ES-I3 (cell line): Measurements from ENCODE around the gene CPT2.

Source experiments
- H3K36me3 ChIP-seq: 2 replicates; pipeline ENCODE4 v1.6.1; 2013; ENCODE audit warnings: mild to moderate bottlenecking, low read length, control low read depth, moderate library complexity; ENCODE audit not compliant: insufficient read depth
- H3K4me1 ChIP-seq: 2 replicates; pipeline ENCODE4 v1.6.1; 2013; ENCODE audit warnings: mild to moderate bottlenecking, control low read depth, low read length; ENCODE audit not compliant: insufficient read depth
- H3K9ac ChIP-seq: 2 replicates; pipeline ENCODE4 v1.6.1; 2013; ENCODE audit warnings: low read depth, mild to moderate bottlenecking, low read length, moderate library complexity
- H3K9me3 ChIP-seq: 2 replicates; pipeline ENCODE4 v1.6.1; 2013; ENCODE audit warnings: mild to moderate bottlenecking, low read length, moderate library complexity; ENCODE audit not compliant: control insufficient read depth, insufficient read depth

Gene CPT2

DNA sequence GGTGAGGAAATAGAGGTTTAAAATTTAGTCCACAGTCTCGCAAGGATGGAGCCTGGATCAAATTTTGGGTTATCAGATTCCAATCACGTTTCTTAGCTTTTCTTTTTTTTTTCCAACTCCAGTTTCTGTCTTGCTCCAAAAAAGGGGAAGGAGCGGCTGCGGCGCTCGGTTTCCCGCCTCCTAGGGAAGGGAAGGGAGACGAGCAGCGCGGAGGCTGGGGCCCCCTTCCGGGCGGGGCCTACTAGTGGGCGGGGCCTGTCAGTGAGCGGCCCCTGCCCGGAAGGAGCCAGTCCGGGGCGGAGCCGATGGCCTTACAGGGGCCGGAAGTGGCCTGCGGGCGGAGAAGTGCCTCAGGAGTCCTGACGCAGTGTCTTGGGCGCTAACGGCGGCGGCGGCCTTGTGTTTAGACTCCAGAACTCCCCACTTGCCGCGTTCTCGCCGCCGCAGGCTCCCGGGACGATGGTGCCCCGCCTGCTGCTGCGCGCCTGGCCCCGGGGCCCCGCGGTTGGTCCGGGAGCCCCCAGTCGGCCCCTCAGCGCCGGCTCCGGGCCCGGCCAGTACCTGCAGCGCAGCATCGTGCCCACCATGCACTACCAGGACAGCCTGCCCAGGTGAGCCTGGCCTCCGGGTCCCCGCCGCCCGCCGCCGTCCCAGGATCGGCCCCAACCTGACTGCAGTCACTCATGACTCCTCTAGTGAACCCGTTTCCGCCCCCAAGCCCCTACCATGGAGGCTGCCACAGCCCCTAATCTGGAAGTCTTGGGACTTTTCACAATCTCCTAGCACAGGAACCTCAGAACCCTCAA is at the start of gene CPT2:
Gene CPT2 (plus strand): TSS at position 340 of the 806 bp plus-strand sequence. CDS start 120 bp downstream, at position 460.
- Histone ChIP-seq H3K9me3 (no peaks in the 10 kb centered on the region), H3K36me3 (0 out of 2 replicates have a peak, but pooled peaks cover 4% of the 10 kb centered on the region), H3K4me1 (peaks cover 8% of the 10 kb centered on the region), H3K9ac (peak within 1 kb of the TSS; percentile 83)

DNA sequence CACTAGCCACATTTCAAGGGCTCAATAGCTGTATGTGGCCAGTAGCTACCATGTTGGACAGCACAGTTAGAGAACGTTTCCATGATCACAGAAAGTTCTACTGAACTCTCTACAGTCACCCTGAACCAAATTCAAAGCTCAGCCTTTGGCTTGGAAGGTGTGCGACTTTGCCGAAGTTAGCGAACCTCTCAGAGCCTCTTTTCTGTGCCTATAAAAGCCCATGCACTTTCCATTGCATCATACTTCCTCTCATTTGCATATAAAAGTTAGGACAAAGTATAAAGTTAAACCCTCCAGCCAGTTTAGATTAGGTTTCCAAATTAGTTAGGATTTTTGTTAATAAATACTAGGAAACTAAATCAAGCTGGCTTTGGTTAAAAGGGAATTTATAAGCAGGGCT is 49.5 kb upstream of the CPT2 start:
- Histone ChIP-seq H3K9me3 (no peaks in the 10 kb centered on the region), H3K9ac (no peak overlapping the region), H3K4me1 (peaks cover 4% of the 10 kb centered on the region; the same call in 1 of the 2 replicates), H3K36me3 (no peaks in the 10 kb centered on the region)

DNA sequence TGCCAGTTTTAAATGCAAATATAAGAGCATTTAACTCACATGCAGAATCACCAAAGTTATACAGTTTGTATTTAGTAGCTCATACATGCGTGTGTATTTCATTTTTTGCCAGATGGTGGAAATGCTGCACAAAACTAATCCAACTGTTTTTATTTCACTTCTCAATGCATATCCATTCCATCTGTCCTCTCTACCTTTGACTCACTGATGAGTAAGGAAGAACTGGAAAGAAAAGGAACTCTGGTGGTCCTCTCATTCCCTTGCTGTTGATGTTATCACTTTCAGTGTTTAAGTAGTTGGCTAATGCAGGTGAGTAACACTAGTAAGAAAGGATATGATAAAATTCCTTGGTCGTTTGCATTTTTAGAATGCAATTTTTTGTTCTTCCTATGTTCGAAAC is 48.5 kb upstream of the CPT2 start:
- Histone ChIP-seq H3K36me3 (no peaks in the 10 kb centered on the region), H3K4me1 (peaks cover 4% of the 10 kb centered on the region; the same call in 1 of the 2 replicates), H3K9me3 (no peaks in the 10 kb centered on the region), H3K9ac (no peak overlapping the region)

GRCh38 chr1:53153752-53154151 is 42.9 kb upstream of the CPT2 start:
- Histone ChIP-seq H3K9ac (no peak overlapping the region), H3K4me1 (no peaks in the 10 kb centered on the region), H3K36me3 (no peaks in the 10 kb centered on the region), H3K9me3 (0 out of 2 replicates have a peak, but pooled peaks cover 2% of the 10 kb centered on the region)

DNA sequence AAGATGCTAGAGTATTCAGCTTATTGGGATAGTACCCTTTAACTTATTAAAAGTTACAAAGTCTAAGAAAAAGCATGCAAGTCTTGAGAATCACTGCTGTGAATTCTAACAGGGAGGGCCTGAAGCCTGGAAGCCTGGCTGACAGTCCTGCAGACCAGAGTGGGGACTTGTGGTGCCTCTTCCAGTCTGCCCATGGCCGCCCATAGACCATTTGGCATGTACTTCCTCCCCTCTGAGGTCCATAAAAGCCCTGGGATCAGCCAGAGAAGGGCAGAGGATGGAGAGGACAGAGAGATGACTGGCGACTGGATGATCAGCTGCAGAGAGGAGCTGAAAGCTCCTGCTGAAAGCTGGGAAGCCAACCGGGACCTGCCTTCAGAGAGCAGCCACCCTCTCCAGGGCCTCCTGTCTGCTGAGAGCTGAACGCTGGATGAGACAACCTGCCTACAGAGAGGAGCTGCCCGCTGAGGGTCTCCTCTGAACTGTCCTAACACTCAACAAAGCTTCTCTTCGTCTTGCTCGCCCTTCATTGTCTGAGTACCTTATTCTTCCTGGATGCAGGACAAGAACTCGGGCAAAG is 41.7 kb upstream of the CPT2 start:
- H3K36me3 ChIP-seq: no peaks in the 10 kb centered on the region
- 0 out of 2 replicates have a peak, but pooled peaks cover 2% of the 10 kb centered on the region for H3K9me3 ChIP-seq
- H3K4me1 ChIP-seq: no peaks in the 10 kb centered on the region
- H3K9ac ChIP-seq: no peak overlapping the region

- Histone ChIP-seq H3K4me1 (no peaks in the 10 kb centered on the region), H3K9ac (no peak overlapping the region), H3K9me3 (0 out of 2 replicates have a peak, but pooled peaks cover 2% of the 10 kb centered on the region), H3K36me3 (no peaks in the 10 kb centered on the region)
These were observed 41.1 kb upstream of the CPT2 start for GRCh38 chr1:53155534-53155933.

DNA sequence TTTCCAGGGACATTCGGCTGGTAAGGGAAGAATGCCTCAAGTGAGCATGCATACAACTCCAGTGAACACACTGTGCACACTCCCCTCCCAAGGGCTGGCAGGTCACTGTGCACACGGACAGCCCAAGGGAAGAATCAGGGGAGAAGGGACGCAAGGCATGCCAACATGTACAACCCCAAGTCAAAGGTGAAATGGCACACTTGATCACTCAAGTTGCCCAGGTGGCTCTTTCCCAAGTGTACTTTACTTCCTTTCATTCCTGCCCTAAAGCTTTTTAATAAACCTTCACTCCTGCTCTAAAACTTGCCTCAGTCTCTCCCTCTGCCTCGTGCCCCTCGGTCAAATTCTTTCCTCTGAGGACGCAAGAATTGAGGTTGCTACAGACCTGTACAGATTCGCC is 40.7 kb upstream of the CPT2 start:
- no peak overlapping the region for H3K9ac ChIP-seq
- H3K9me3 ChIP-seq: 0 out of 2 replicates have a peak, but pooled peaks cover 2% of the 10 kb centered on the region
- H3K36me3 ChIP-seq: no peaks in the 10 kb centered on the region
- H3K4me1 ChIP-seq: no peaks in the 10 kb centered on the region

GRCh38 chr1:53156783-53157182 is 39.8 kb upstream of the CPT2 start:
- no peaks in the 10 kb centered on the region for H3K36me3 ChIP-seq
- H3K4me1 ChIP-seq: no peaks in the 10 kb centered on the region
- H3K9ac ChIP-seq: no peak overlapping the region
- 0 out of 2 replicates have a peak, but pooled peaks cover 2% of the 10 kb centered on the region for H3K9me3 ChIP-seq

DNA sequence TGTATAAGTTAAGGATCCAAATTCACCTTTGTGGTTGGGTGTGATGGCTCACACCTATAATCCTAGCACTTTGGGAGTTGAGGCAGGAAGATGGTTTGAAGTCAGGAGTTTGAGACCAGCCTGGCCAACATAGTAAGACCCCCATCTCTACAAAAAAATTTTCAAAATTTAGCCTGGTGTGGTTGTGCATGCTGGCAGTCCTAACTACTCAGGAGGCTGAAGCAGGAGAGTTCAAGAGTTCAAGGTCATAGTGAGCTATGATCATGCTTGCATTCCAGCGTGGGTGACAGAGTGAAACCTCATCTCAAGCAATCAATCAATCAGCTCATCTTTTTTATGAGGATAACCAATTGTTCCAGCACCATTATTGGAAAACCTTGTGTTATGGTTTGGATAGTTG is 37.7 kb upstream of the CPT2 start:
- no peaks in the 10 kb centered on the region for H3K36me3 ChIP-seq
- no peak overlapping the region for H3K9ac ChIP-seq
- 0 out of 2 replicates have a peak, but pooled peaks cover 2% of the 10 kb centered on the region for H3K9me3 ChIP-seq
- peaks cover 7% of the 10 kb centered on the region for H3K4me1 ChIP-seq

- peaks cover 7% of the 10 kb centered on the region for H3K4me1 ChIP-seq
- no peaks in the 10 kb centered on the region for H3K9me3 ChIP-seq
- H3K9ac ChIP-seq: no peak overlapping the region
- no peaks in the 10 kb centered on the region for H3K36me3 ChIP-seq
These were observed 35.7 kb upstream of the CPT2 start for GRCh38 chr1:53160924-53161378.

DNA sequence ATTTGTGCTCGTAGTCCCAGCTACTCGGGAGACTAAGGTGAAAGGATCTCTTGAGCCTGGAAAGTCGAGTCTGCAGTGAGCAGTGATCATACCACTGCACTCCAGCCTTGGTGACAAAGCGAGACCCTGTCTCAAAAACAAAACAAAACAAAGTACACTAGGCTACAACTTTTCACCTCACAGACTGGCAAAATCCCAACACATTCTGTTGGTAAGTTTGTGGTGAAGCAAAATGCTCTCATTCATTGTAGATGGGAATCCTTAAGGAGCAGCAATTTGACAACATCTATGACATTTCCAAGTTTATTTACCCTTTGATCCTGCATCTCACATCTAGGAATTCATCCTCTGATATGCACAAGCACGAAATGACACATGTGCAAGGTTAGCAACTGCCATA is 34.0 kb upstream of the CPT2 start:
- H3K9ac ChIP-seq: no peak overlapping the region
- peaks cover 7% of the 10 kb centered on the region for H3K4me1 ChIP-seq
- no peaks in the 10 kb centered on the region for H3K36me3 ChIP-seq
- H3K9me3 ChIP-seq: no peaks in the 10 kb centered on the region

DNA sequence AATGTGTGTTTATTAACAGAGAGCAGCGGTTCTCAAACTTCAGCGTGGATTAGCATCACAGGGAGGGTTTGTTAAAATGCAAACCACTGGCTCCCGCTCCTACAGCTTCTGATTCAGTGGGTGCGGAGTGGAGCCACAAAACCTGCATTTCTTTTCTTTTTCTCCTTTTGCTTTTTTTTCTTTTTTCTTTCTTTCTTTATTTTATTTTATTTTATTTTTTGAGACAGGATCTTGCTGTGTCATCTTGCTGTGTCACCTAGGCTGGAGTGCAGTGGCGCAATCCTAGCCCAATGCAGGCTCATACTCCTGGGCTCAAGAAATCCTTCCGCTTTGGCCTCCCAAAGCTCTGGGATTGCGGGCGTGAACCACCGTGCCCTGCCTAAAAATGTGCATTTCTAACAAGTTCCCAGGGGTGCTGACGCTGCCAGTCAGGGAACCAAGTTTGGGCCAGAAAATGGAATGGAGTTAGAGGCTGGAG is 33.3 kb upstream of the CPT2 start:
- H3K4me1 ChIP-seq: peaks cover 7% of the 10 kb centered on the region
- H3K9ac ChIP-seq: no peak overlapping the region
- no peaks in the 10 kb centered on the region for H3K36me3 ChIP-seq
- H3K9me3 ChIP-seq: no peaks in the 10 kb centered on the region

DNA sequence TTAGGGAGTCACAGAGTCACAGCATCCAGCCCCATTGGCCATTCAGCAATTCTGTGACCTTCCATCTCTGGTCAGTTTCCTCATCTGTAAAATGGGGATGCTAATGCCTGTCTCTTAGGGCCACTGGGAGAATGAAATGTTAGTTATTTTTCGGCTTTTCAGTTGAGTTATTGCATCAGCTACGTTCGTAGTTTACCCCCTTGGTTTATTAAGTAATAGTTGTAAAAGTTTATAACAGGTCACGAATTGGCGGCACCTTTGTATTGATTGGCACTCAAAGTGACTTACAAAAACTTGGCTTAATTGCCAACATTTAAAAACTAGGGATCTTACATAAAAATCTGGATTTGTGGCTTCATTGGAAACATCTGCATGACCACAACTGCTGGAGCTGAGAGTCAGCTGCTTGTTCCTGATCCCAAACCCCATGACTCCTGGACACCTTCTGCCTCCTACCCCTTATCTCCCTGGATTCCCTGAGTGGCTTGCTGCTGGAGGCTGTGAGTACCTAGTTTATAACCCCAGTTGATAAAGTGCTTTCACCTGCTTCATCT is 31.1 kb upstream of the CPT2 start:
- no peaks in the 10 kb centered on the region for H3K36me3 ChIP-seq
- H3K4me1 ChIP-seq: peaks cover 7% of the 10 kb centered on the region
- no peaks in the 10 kb centered on the region for H3K9me3 ChIP-seq
- no peak overlapping the region for H3K9ac ChIP-seq

DNA sequence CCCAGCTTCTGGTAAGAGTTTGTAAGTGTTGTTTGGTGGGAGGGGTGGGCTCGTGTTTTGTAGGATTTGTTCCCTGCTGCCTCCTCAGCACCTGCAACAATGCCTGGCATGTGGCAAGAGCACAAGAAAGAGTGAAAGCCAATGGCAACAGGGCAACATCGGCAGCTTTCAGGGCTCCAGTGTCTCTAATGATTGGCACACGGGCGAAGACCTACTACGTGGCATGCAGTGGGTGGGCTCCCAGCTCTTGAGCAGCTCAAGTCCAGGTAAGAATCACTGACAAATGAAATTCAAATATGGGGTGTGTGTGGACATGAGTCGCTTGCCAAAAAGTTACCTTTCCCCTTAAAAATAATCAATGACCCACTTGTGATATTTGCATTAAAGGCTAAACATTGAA is 30.3 kb upstream of the CPT2 start:
- Histone ChIP-seq H3K4me1 (peaks cover 7% of the 10 kb centered on the region), H3K9ac (no peak overlapping the region; the same call in 1 of the 2 replicates), H3K9me3 (no peaks in the 10 kb centered on the region), H3K36me3 (no peaks in the 10 kb centered on the region)
